ENCODE data around the gene NUFIP1. TPM values are rescaled to one million over a fixed set of nuclear protein-coding genes. Genes with fewer than 3 reads are reported as not detected.

Gene NUFIP1
- total and polyA plus RNA-seq, 2 of the 8 experiments (the other 6 are each of a cell fraction or from before 2014, with no cell fraction given), result 4.6 to 16.6 TPM

DNA sequence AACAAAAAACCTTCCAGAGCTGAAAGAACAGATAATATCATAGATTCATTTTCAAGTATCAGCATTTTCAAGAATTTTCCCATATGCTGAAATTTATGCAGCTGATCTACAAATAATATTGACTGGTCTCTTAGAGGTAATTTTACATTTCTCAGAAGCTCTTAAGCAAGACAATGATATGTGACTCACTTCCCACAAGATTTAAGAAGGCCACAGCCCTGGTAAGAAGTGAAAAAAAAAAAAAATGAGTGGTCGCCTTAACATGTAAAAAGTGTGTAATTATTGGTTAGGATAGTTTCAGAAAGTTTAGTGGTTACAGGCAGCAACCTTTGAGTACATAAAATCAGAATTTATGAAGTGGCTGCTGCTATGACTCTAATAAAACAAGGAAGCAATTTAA lies 54.5 kb downstream of the NUFIP1 start:
- H2BK5ac ChIP-seq (ENCODE audit: low read depth, low read length), result no peak overlapping the region
- ChIA-PET POLR2A (ENCODE audit: partially characterized antibody) (interaction anchor here (0.7 to 1.2 kb wide), 3 partner anchors 10 to 434 kb away, joined by 3 read pairs; no protein-coding TSS in a partner anchor), CTCF (ENCODE audit: partially characterized antibody) (interaction anchor here (0.7 to 2.2 kb wide), 2 partner anchors 10 to 22 kb away, joined by 4 read pairs; no protein-coding TSS in a partner anchor)
- no peaks in the 10 kb centered on the region for H4K20me1 ChIP-seq (replicated peaks in 1 of 2; ENCODE audit: control insufficient read depth in 1 of 2, insufficient read depth in 2 of 2, low read length in 2 of 2)
- H4K91ac ChIP-seq (replicated peaks; ENCODE audit: insufficient read length, low read length), result no peak overlapping the region
- no peak overlapping the region for H3K4ac ChIP-seq (replicated peaks; ENCODE audit: insufficient read length, low read depth, low read length)
- H2BK12ac ChIP-seq (ENCODE audit: low read depth, low read length), result no peak overlapping the region
- H3K79me1 ChIP-seq (ENCODE audit: low read depth, low read length), result no peaks in the 10 kb centered on the region
- H3K27ac ChIP-seq (ENCODE audit: low read depth, low read length), result no peak overlapping the region
- DNase-seq (ENCODE audit: low read depth in 1 of 2, low spot score in 2 of 2) (no peak), FAIRE-seq (no peak)
- H2AK5ac ChIP-seq (ENCODE audit: low read depth, low read length), result no peak overlapping the region
- H3K79me2 ChIP-seq (ENCODE audit: control insufficient read depth in 1 of 2, insufficient read depth in 2 of 2, low read length in 2 of 2), result no peaks in the 10 kb centered on the region
- no peak overlapping the region for H2BK15ac ChIP-seq (ENCODE audit: low read length)
- no peak overlapping the region for H2BK120ac ChIP-seq (replicated peaks; ENCODE audit: low read depth, low read length)
- no peak overlapping the region for H3K4me2 ChIP-seq (ENCODE audit: insufficient read depth in 1 of 2, low read depth in 2 of 2, low read length in 2 of 2)
- H4K8ac ChIP-seq (ENCODE audit: extremely low read depth, insufficient read depth, low read length), result no peak overlapping the region
- no peak overlapping the region for H3K9ac ChIP-seq (replicated peaks in 1 of 4; ENCODE audit: extremely low read depth in 1 of 4, low read depth in 3 of 4, low read length in 3 of 4)
- no peak overlapping the region for H3K23ac ChIP-seq (ENCODE audit: insufficient read length)
- H3K23me2 ChIP-seq (ENCODE audit: low read depth, low read length), result no peaks in the 10 kb centered on the region
- no peaks in the 10 kb centered on the region for H3K27me3 ChIP-seq (replicated peaks in 1 of 4; ENCODE audit: control insufficient read depth in 3 of 4, extremely low read depth in 1 of 4, insufficient read depth in 3 of 4, low read length in 3 of 4)
- peaks cover 0 to 5% of the 10 kb centered on the region in 2 experiments; a peak in 1 of 4 replicates for H3K9me3 ChIP-seq (ENCODE audit: insufficient read depth in 2 of 2, low read depth in 1 of 2, low read length in 1 of 2)
- H2AFZ ChIP-seq (ENCODE audit: low read length), result no peak overlapping the region
- H3K4me1 ChIP-seq (replicated peaks in 1 of 4; ENCODE audit: control insufficient read depth in 3 of 4, insufficient read depth in 4 of 4, low read length in 3 of 4), result peaks cover 0 to 6% (median 0%) of the 10 kb centered on the region in 4 experiments; a peak in 2 of 7 replicates
- H2BK20ac ChIP-seq (ENCODE audit: low read length), result no peak overlapping the region
- no peak overlapping the region for H3K18ac ChIP-seq (ENCODE audit: extremely low read depth, low read length)
- no peak overlapping the region for H3K4me3 ChIP-seq (ENCODE audit: extremely low read depth in 1 of 4, insufficient read depth in 2 of 4, low read depth in 3 of 4, low read length in 4 of 4)
- no peaks in the 10 kb centered on the region for H3K36me3 ChIP-seq (ENCODE audit: control insufficient read depth in 2 of 4, insufficient read depth in 4 of 4, low read length in 3 of 4)
- no peak overlapping the region for H4K5ac ChIP-seq (ENCODE audit: insufficient read length, low read depth, low read length)
- 14% methylated on average over 1 of the region's 1 CpG; no CpG with 5 or more reads in 1 of the 2 experiments for WGBS, 2 experiments (ENCODE audit: extremely low coverage in 1 of 2, insufficient coverage in 1 of 2, insufficient read length in 1 of 2, insufficient replicate concordance in 2 of 2, low coverage in 1 of 2, low lambda C conversion rate in 2 of 2, missing lambda C conversion rate in 1 of 2)
- no peak overlapping the region for H3K56ac ChIP-seq (replicated peaks; ENCODE audit: insufficient read length, low read depth, low read length)
- no peak overlapping the region for H3K14ac ChIP-seq (ENCODE audit: insufficient read length)
- TF ChIP-seq JUN (IDR thresholded peaks at IDR 0.05; ENCODE audit: low read depth, low read length) (no peak), TEAD4 (IDR thresholded peaks at IDR 0.05; ENCODE audit: low read depth, low read length) (no peak), CHD2 (IDR thresholded peaks at IDR 0.05; ENCODE audit: low read length) (no peak), POU5F1 (IDR thresholded peaks at IDR 0.05; ENCODE audit: low read depth, low read length) (no peak), PHF8 (conservative IDR thresholded peaks at IDR 0.05; ENCODE audit: low read depth, low read length) (no peak), RBBP5 (IDR thresholded peaks at IDR 0.05; ENCODE audit: borderline replicate concordance, low read depth, low read length) (no peak), SP4 (IDR thresholded peaks at IDR 0.05; ENCODE audit: low read length) (no peak), CBX8 (IDR thresholded peaks at IDR 0.05; ENCODE audit: borderline replicate concordance, low read depth, low read length) (no peak), TAF7 (optimal IDR thresholded peaks at IDR 0.05; ENCODE audit: borderline replicate concordance, low read depth, low read length) (no peak), SAP30 (IDR thresholded peaks at IDR 0.05; ENCODE audit: insufficient read depth, insufficient replicate concordance, low read length) (no peak), POLR2AphosphoS5 (IDR thresholded peaks at IDR 0.05; ENCODE audit: low read depth, low read length) (no peak), CEBPB (IDR thresholded peaks at IDR 0.05; ENCODE audit: low read depth, low read length) (no peak), ZNF274 (IDR thresholded peaks at IDR 0.05; ENCODE audit: borderline replicate concordance, extremely low read depth, low read length) (no peak)
